NCI-H524 treated with DMSO at 0.1 percent for 48 hours (cell line): Measurements from ENCODE around the gene OR51S1.
"Not testable (repeated sequence)": the region's sequence is repeated elsewhere in the genome, so short reads cannot be mapped to it uniquely, and the experiment has no call there.

Experiments used
- DNase-seq: peaks from one replicate; lab custom pipeline; 2025; lab: John Stamatoyannopoulos, UW

The OR51S1 gene

DNA sequence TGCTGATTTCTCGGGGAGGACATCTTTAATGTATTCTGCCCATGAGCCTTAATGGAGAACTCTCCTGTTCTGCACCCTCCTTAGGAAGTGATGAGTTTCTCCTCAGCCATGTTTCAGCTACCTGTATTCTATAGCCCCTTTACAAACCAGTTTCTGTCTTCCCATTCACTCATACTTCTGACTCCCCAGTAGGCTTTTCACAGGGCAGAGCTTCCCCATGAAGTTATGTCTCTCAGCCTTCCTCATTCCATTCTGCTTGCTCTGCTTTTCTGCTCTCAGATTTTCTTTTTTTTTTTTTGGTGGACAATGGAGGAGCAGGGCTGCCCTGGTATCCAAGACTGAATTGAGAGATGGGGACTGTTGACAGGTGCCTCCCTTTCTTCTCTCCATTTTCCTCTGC lies 40.5 kb downstream of the OR51S1 start:
- DNase-seq, result no peak

DNA sequence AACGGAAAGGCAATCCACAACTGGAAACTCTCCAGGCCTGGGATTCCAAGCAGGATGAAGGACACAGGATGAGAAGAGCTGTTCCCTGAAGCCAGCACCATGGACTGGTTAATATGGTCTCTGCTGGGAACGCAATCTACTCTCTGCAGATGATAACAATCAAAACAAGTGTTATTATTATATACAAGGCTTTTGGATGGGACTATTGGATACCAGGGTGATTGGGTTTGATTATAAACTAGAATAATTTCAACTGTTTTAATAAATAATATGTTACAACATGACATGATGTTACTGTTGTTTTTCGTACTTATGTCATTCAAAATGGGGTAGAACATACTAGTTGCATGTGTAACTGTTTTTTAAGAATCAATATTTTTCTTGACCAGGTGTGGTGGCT lies 44.7 kb downstream of the OR51S1 start, which contains the start of gene OR52R1:
Gene OR52R1 (minus strand): TSS at position 101 of the 400 bp plus-strand sequence. CDS start 0 bp downstream, at position 101.
- DNase-seq, result no peak

DNA sequence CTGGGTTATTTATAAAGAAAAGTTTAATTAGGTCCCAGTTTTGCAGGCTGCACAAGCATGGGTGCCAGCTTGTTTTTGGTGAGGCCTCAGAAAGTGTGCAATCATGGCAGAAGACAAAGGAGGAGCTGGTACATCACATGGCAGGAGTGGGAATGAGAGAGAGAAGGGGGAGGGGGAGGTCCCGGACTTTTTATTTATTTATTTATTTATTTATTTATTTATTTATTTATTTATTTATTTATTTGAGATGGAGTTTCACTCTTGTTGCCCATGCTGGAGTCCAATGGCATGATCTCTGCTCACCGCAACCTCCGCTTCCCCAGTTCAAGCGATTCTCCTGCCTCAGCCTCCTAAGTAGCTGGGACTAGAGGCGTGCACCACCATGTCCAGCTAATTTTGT lies 47.7 kb downstream of the OR51S1 start:
- not testable (repeated sequence) for DNase-seq

DNA sequence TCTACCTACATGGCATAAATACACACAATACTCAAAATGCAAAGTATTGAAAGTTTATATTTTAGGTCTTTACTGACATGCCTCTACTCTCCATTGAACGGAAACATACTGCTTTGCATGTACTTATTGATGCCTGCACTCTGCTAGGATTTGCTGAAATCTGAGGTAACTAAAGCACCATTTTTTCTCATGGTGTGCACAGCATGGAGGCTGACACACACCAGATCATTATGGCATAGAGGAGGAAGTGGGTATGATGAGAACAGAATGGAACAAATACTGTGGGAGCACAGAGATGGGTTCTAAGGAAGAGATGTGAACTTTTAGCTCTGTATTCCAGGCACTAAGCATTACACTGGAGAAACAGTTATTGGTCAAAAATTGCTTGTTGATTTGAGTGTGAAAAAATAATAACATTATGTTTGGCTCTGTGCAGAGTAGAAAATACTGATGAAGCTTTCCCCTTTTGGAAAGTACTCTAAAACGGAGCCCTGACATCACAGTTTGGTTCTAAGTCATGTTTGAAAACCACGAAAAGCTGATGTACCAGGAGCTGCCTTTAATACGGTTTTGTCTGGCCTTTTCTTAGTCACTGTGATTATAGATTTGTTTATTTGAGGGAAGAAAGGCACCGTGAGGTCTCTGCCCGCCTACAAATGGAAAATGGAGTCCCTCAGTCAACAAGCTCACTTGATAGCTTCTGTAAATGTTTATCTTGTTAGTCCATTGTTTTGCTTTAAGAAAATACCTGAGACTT lies 50.4 kb downstream of the OR51S1 start:
- no peak for DNase-seq
